Common myeloid progenitor, CD34-positive (primary cell): ENCODE data around the gene FER.
"Not testable (repeated sequence)": the region's sequence is repeated elsewhere in the genome, so short reads cannot be mapped to it uniquely, and the experiment has no call there.

ENCODE experiments used
- CTCF ChIA-PET: fragments of 350-600 bp; sonication (Branson Sonifier 250); formaldehyde crosslinking; loops from one replicate; lab custom pipeline; 2021; ENCODE audit warnings: antibody characterized with exemption; lab: Charles Lee
- POLR2A ChIA-PET: fragments of 350-600 bp; sonication (Branson Sonifier 250); formaldehyde crosslinking; loops from one replicate; lab custom pipeline; 2021; ENCODE audit warnings: antibody characterized with exemption; lab: Charles Lee
- DNase-seq, 3 donors: peaks; one replicate each; pipeline versions ENCODE4 v3.0.0 to v3.0.0-alpha.2; 2013
- H3K27ac ChIP-seq, 2 experiments: 1 replicate in 1 of 2; 2 replicates in 1 of 2; pipeline ENCODE4 v1.7.0; 2013; ENCODE audit warnings: inconsistent platforms in 2 of 2, low read length in 2 of 2, mild to moderate bottlenecking in 2 of 2, low read depth in 1 of 2, moderate library complexity in 1 of 2; ENCODE audit not compliant: severe bottlenecking in 2 of 2, insufficient read depth in 1 of 2, poor library complexity in 1 of 2
- H3K27me3 ChIP-seq, 5 experiments: replicated peaks in 2 of 5; 1 replicate in 3 of 5; 2 replicates in 2 of 5; pipeline versions ENCODE4 v1.6.1 to v1.7.0; 2013; ENCODE audit warnings: low read length in 4 of 5, mild to moderate bottlenecking in 2 of 5, moderate library complexity in 2 of 5, inconsistent platforms in 1 of 5; ENCODE audit not compliant: insufficient read depth in 5 of 5, control insufficient read depth in 4 of 5
- H3K36me3 ChIP-seq, 4 experiments: 1 replicate in 2 of 4; 2 replicates in 2 of 4; pipeline versions ENCODE4 v1.6.1 to v1.7.0; 2013; ENCODE audit warnings: low read length in 3 of 4, control low read depth in 1 of 4, mild to moderate bottlenecking in 1 of 4; ENCODE audit not compliant: control insufficient read depth in 4 of 4, insufficient read depth in 4 of 4
- H3K4me1 ChIP-seq, 4 experiments: 1 replicate in 3 of 4; 2 replicates in 1 of 4; pipeline versions ENCODE4 v1.6.1 to v1.7.1; 2013; ENCODE audit warnings: low read length in 3 of 4, mild to moderate bottlenecking in 3 of 4, control low read depth in 1 of 4, inconsistent platforms in 1 of 4, moderate library complexity in 1 of 4; ENCODE audit not compliant: control insufficient read depth in 4 of 4, insufficient read depth in 4 of 4; ENCODE audit errors: control extremely low read depth in 1 of 4
- H3K4me3 ChIP-seq, 7 experiments: 1 replicate in 4 of 7; 2 replicates in 3 of 7; pipeline versions ENCODE4 v1.5.1 to v1.7.0; 2013; ENCODE audit warnings: mild to moderate bottlenecking in 7 of 7, low read length in 6 of 7, moderate library complexity in 6 of 7, inconsistent platforms in 2 of 7, low read depth in 2 of 7, control low read depth in 1 of 7; ENCODE audit not compliant: insufficient read depth in 4 of 7, control insufficient read depth in 1 of 7; ENCODE audit errors: extremely low read depth in 1 of 7
- H3K9me3 ChIP-seq, 5 experiments: 1 replicate in 4 of 5; 2 replicates in 1 of 5; pipeline versions ENCODE4 v1.6.1 to v1.7.1; 2013; ENCODE audit warnings: low read length in 4 of 5, mild to moderate bottlenecking in 2 of 5, inconsistent platforms in 1 of 5, low read depth in 1 of 5, moderate library complexity in 1 of 5; ENCODE audit not compliant: control insufficient read depth in 4 of 5, insufficient read depth in 2 of 5; ENCODE audit errors: control extremely low read depth in 1 of 5
- WGBS: methylation state at CpG from one replicate; pipeline ENCODE4 v1.1.5; 2013; ENCODE audit not compliant: insufficient coverage; 5-methylcytosine and 5-hydroxymethylcytosine counted together

Gene FER

DNA sequence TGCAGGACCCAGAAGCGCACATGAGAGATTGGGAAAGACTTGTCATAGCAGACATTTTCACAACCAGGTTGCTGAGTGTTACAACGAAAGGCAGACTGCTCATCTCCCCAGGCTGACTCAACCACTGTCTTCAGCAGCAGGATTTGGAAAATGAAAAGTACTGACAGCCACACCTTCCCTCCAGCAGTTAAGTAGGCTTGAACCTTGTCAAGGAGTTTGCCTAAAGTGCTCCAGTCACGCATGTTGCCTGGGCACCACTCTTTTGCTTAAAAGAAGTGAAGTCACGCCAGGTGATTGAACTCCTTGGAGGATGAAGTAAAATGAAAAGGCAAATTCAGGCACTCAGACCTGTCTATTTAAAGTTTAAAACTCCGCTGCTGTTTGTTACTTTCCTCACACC, 304.5 kb downstream of the FER start:
- H3K27me3 ChIP-seq, H3K4me3 ChIP-seq, H3K9me3 ChIP-seq, H3K4me1 ChIP-seq, POLR2A ChIA-PET, CTCF ChIA-PET, H3K27ac ChIP-seq, H3K36me3 ChIP-seq, DNase-seq: not testable (repeated sequence)
- WGBS: 95% methylated on average over 4 of the region's 5 CpGs

DNA sequence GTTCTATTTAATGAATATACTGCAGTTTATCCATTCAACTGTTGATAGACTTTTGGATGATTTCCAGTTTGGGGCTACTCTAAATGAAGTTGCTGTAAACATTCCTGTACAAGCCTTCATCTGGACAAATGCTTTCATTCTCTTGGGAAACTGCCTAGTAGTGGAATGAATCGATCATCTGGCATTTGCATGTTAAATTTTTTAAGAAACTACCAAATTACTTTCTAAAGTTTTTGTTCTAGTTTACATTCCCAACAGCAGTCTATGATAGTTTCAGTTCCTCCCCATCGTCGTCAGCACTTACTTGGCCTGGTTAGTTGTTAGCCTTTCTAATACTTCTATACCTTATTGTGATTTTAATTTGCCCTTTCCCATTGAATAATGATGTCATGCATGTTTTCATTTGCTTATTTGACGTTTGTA, 306.3 kb downstream of the FER start:
- Histone ChIP-seq H3K4me3 (no peak overlapping the region), H3K36me3 (peaks cover 0 to 5% (median 0%) of the 10 kb centered on the region in 4 experiments), H3K27me3 (no peaks in the 10 kb centered on the region), H3K9me3 (peaks cover 0 to 1% (median 0%) of the 10 kb centered on the region in 5 experiments), H3K27ac (no peak overlapping the region), H3K4me1 (no peaks in the 10 kb centered on the region)
- POLR2A ChIA-PET: no interaction called here
- no CpG with 5 or more reads among the region's 4 CpGs for WGBS
- no peak for DNase-seq
- CTCF ChIA-PET: no interaction called here

DNA sequence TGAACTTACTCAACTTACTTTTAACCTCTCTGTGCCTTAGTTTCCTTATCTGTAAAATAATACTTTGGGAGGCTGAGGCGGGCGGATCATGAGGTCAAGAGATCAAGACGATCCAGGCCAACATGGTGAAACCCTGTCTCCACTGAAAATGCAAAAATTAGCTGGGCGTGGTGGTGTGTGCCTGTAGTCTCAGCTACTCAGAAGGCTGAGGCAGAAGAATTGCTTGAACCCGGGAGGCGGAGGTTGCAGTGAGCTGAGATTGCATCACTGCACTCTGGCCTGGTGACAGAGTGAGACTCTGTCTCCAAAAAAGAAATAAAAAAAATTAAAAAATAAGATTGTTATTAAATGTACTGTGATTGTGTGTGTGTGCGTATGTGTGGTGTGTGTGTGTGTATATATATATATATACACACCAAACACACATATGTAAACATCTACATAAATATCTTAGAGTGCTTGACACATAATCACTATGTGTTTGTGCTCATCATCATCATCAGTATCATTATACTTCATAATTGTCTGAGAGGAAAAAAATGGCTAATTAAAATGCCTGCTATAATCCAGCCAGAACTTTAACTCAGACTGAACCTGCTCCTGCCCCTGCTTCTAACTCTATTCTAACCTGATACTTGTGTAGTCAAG, 312.8 kb downstream of the FER start:
- ChIA-PET CTCF (no interaction called here), POLR2A (no interaction called here)
- WGBS: 100% methylated on average over 1 of the region's 7 CpGs
- H3K36me3 ChIP-seq: no peaks in the 10 kb centered on the region
- H3K27me3 ChIP-seq: no peaks in the 10 kb centered on the region
- peaks cover 0 to 1% (median 0%) of the 10 kb centered on the region in 5 experiments for H3K9me3 ChIP-seq
- H3K4me3 ChIP-seq: no peak overlapping the region
- H3K27ac ChIP-seq: no peak overlapping the region
- no peak for DNase-seq
- H3K4me1 ChIP-seq: no peaks in the 10 kb centered on the region

DNA sequence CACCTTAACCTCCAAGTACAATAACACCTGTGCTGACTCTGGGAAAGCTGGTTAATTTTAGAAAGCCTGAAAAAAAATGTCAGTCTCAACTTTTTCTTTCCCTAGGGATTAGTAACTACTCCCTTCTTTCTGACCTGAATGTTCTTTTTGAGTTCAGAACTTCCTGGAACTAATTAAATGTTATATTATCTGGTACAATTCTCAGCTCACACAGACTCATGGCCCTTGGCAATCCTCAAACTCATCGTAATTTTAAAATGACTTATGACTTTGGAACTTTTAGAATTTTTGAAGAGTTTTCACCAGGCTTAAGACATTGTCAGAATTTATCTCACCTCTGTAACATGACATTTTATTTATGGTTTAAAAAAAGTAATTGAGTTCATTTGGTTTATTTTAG, 315.0 kb downstream of the FER start:
- CTCF ChIA-PET: interaction anchor here (0.6 kb wide), 1 partner anchor 421 kb away, joined by 3 read pairs; no protein-coding TSS in a partner anchor
- no peak for DNase-seq
- H3K4me1 ChIP-seq: no peaks in the 10 kb centered on the region

DNA sequence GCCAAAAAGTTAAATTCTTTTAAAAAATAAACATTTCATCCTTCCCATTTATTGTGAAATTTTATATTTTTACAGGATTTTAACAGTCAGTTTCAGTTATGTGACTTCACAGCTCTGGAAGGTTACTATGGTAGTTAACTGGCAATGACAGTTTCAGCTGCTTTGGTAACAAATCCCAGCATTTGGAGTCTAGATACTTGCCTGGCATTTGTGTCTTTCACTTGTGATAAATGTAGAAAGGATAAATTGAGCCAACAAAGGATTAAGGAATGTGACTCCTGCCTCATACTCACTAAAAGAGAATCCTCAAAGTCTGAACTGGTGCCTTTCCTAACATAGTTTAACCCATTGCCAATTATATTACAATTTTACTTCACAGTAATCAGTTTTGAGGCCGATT, 315.5 kb downstream of the FER start:
- DNase-seq: no peak
- CTCF ChIA-PET: no interaction called here
- Histone ChIP-seq H3K9me3 (no peaks in the 10 kb centered on the region), H3K27me3 (no peaks in the 10 kb centered on the region), H3K4me1 (no peaks in the 10 kb centered on the region), H3K36me3 (no peaks in the 10 kb centered on the region), H3K4me3 (no peak overlapping the region), H3K27ac (no peak overlapping the region)
- WGBS: no CpG with 5 or more reads among the region's 1 CpG
- POLR2A ChIA-PET: no interaction called here

More for the DNA sequence above, 315.0 kb downstream of the FER start:
- no peaks in the 10 kb centered on the region for H3K9me3 ChIP-seq
- H3K4me3 ChIP-seq: no peak overlapping the region
- H3K27ac ChIP-seq: no peak overlapping the region
- POLR2A ChIA-PET: no interaction called here
- no CpG with 5 or more reads among the region's 1 CpG for WGBS
- H3K36me3 ChIP-seq: no peaks in the 10 kb centered on the region
- H3K27me3 ChIP-seq: no peaks in the 10 kb centered on the region

DNA sequence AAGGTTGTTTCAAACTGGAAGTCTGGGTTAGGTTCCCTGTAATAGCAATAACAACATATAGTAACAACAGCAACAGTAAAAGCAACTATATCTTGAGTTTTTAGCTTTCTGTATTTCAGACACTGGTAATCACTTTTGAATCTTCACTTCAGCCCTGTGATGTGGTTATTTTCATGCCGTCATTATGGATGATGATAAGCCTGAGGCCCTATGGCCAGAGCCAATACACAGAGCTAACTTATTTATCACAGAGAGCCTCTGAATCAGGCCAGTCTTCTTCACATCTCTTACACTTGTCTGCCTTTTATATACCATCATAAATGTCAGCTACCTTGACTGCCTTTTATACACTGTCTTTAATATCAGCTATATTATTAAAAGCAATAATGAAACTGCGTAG, 329.0 kb downstream of the FER start:
- H3K4me3 ChIP-seq: no peak overlapping the region
- H3K36me3 ChIP-seq: no peaks in the 10 kb centered on the region
- H3K9me3 ChIP-seq: no peaks in the 10 kb centered on the region
- peaks cover 0 to 2% (median 0%) of the 10 kb centered on the region in 4 experiments for H3K4me1 ChIP-seq
- WGBS: 100% methylated on average over 1 of the region's 2 CpGs
- H3K27ac ChIP-seq: no peak overlapping the region
- ChIA-PET POLR2A (interaction anchor here (0.6 kb wide), 1 partner anchor 28 kb away, joined by 3 read pairs; no protein-coding TSS in a partner anchor), CTCF (no interaction called here)
- no peaks in the 10 kb centered on the region for H3K27me3 ChIP-seq
- no peak for DNase-seq

DNA sequence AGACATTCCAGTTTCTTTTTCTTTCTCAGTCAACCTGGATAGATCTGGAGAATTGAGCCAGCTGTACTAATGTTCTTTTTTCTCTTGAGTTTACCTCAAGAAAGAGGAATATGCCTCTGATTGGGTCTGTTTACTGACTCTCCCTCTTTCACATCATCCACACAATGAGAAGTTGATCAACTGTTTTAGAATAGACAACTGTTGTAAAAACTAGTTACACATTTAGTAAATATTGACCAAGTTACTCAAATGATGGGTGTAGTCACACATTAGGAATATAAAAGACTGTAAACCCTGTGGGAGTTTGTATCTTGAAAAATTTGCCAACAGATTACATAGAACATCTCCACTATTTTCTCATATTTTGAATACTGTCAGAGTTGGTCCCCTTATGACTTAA, 330.8 kb downstream of the FER start:
- Histone ChIP-seq H3K27ac (no peak overlapping the region), H3K27me3 (no peaks in the 10 kb centered on the region), H3K4me3 (no peak overlapping the region), H3K36me3 (no peaks in the 10 kb centered on the region), H3K4me1 (peaks cover 0 to 2% (median 0%) of the 10 kb centered on the region in 4 experiments), H3K9me3 (no peaks in the 10 kb centered on the region)
- CTCF ChIA-PET: no interaction called here
- DNase-seq: no peak
- POLR2A ChIA-PET: no interaction called here
